Stimulated activated CD4-positive, alpha-beta T cell treated with anti-CD3 and anti-CD28 coated beads, TNF-alpha, amount 100 ng/mL, for 1 hour (primary cell): ENCODE measurements around the gene UTP18.
A peak's percentile ranks its signal among the peaks of the same experiment; 100 is the strongest.
"Not testable (repeated sequence)": the region's sequence is repeated elsewhere in the genome, so short reads cannot be mapped to it uniquely, and the experiment has no call there.

Experiments
- DNase-seq, 3 donors: peaks; one replicate each; pipeline ENCODE4 v3.0.0-alpha.2; 2020; ENCODE audit warnings: low read depth in 3 of 3, low spot score in 1 of 3

Gene UTP18

DNA sequence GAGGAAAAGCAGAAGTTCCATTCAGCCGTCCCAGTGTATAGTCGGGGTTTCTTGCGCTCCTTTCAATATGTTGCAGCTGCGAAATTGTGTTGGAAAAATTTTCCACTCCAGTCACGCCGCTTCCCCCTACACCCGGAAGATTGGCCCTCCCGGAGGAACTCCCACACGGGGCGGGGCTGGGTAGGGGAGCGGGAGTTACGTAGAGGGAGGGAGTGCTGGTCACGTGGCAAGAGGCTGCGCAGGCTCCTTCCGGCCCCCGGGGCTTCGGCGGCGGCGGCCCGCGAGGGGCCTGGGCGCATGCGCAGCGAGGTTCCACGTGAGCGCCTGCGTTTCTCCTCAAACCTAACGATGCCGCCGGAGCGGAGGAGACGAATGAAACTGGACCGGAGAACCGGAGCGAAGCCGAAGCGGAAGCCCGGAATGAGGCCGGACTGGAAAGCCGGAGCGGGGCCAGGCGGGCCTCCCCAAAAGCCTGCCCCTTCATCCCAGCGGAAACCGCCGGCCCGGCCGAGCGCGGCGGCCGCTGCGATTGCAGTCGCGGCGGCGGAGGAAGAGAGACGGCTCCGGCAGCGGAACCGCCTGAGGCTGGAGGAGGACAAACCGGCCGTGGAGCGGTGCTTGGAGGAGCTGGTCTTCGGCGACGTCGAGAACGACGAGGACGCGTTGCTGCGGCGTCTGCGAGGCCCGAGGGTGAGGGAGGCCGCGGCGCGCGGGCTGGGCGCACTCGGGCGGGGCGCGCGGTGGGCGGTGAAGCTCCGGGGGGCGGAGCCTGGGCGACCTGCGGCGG, at the start of gene UTP18:
UTP18 (plus strand) TSS at position 310 of the 787 bp plus-strand sequence; CDS start at position 349, 39 bp downstream.
- DNase-seq, result peak; percentile 91 to 94 (median 94)

GRCh38 chr17:51214920-51215319, 45.4 kb upstream of the UTP18 start:
- DNase-seq, result no peak

GRCh38 chr17:51217946-51218345, 42.4 kb upstream of the UTP18 start:
- DNase-seq, result no peak

GRCh38 chr17:51221322-51221721, 39.0 kb upstream of the UTP18 start:
- no peak for DNase-seq

DNA sequence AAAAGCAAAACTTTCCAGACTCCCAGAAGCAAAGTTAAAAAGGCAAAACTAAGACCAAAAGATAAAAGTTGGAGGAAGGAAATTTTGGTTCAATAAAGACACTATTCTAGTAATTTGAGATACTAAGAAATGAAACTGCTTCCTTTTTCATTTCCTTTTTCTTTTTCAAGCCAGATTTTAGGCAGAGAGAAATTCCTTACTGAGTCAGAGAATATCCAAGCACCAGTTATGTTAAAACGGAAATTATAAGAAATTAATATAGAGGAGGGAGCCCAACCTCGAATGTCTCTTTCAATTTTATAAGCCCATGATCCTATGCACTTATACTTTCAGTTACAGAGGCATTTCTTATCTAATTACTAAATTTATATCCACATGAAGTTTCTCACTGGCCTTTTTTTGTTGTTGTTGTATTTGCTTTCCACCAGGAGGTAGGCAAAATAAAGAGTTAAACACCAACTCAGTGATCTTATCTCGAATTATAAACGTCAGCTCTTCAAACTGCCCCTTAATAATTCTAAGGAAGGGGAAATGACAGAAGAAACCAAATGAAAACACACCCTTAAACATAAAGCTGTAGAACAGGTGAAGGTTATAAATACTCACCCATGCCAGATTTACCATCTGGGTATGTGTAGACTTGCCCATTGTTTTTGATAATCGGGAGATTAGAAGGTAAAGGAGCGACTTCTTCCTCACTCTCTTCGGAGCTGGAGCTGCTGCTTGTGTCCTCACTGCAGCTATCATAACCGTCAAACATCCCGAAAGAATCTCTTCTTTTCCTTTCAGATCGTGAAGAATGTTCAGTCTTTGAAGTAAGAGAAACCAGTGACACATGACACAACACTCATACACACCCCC, 35.7 kb upstream of the UTP18 start:
- DNase-seq, result no peak

- DNase-seq, result not testable (repeated sequence)
Measured at GRCh38 chr17:51225523-51225922, 34.8 kb upstream of the UTP18 start.

DNA sequence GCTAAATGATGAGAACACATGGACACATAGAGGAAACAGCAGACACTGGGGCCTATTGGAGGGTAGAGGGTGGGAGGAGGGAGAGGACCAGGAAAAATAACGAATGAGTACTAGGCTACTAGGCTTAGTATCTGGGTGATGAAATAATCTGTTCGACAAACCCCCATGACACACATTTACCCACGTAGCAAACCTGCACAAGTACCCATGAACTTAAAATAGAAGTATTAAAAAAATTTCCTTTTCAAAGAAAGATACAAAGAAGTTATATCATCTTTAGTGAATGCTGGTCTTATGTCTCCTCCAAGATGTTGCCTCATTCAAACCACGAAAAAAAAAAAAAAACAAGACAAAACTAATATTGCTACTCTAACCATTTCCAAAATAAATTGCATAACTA, 32.2 kb upstream of the UTP18 start:
- DNase-seq, result no peak

DNA sequence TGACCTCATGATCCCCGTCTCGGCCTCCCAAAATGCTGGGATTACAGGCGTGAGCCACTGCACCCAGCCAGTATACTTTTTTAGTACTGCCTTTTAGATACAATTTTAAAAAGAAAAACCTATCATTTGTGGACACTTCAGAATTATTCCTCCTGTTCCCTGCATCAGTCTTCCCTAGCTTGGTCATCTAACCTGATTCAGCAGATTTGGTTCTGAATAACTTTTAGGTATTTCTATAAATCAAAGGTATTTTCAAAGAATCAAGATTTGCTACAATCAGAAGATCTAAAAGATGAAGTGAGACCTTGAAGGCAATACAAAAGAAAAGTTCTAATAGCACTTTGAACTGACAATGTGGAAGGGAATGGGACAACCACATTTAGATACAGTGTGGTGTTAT, 30.5 kb upstream of the UTP18 start:
- no peak for DNase-seq

- DNase-seq, result no peak
Measured at GRCh38 chr17:51230306-51230705, 30.0 kb upstream of the UTP18 start.

DNA sequence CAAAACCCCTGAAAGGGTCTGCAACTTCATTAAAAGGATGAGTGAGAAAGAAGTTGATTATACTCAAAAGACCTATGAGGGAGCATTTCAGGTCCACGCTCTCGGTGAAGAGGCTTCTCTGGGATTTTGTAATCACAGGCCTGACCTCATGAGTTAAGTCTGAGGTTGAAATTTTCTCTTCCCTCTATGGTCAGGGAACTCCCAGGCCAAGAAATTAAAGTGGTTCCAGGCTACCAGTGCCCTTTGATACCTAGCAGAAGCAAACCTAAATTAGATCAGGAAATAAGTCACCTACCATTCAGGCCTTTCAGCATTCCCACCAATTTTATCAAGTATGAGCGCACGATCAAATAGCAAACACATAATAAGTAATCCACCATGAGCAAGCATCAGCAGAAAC, 28.3 kb upstream of the UTP18 start:
- DNase-seq, result no peak

- no peak for DNase-seq
Measured at GRCh38 chr17:51234162-51234561, 26.2 kb upstream of the UTP18 start.

DNA sequence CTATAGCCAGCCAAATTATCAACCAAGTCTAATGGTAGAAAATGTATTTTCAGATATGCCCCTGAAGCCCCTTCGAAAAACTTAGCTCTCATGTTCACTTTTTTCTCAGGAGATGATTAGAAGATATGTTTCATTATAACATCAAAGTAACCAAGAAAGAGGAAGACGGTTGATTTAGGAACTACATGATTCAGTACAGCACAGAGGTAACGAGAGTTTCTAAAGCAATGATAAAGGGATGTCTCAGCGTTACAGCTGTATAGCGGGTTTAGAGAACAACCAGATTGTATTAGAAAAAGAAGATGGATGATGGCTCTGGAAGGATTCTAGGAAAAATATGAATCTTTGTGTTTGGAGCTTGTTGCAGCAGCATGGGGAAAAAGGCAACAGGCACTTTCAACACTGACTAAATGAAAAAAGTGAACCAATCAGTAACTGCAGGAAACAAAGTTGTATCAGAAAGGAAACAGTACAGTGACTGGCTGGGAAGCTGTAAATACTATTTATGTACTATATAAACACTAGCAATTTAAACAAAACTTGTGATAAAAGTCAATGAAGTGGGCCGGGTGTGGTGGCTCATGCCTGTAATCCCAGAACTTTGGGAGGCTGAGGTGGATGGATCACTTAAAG, 22.0 kb upstream of the UTP18 start:
- DNase-seq, result no peak

- no peak for DNase-seq
Measured at GRCh38 chr17:51240275-51240674, 20.1 kb upstream of the UTP18 start.

GRCh38 chr17:51244041-51244440, 16.3 kb upstream of the UTP18 start:
- DNase-seq, result no peak

DNA sequence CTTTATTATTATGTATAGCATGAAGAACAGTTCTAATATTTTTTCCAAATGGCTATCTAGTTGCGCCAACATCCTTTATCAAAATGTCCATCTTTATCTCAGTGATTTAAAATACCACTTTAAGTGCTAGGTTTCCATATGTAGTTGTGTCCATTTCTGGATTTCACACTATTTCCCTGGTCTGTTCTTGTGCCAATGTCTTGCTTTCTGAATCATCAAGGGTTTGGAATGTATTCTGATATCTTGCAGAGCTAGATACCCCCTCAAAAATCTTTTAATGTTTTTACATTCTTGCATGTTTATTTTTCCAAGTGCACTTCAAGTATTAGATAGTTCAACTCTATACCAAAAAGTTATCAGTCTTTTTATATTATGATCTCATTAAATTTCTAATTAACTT, 14.8 kb upstream of the UTP18 start:
- no peak for DNase-seq

GRCh38 chr17:51250314-51250840, 10.0 kb upstream of the UTP18 start:
- DNase-seq, result no peak

DNA sequence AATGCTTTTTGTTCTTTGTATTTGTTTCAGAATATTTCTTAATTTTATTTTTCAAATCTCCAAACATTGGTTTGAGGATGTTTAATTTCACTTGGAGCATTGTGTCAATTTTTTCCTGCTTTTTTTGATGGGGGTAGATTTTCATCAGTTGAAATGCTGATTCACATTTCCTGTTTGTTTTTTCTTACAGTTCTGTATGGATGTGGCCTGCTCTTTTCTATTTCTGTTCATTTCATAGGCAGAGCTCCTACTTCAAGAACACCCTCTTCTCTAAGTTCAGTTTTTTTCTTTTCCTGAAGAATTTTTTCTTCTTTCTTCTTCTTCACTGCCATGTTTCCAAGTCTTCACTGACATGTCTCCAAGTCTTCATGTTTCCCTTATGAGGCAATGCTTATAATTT, 9.3 kb upstream of the UTP18 start:
- no peak for DNase-seq

DNA sequence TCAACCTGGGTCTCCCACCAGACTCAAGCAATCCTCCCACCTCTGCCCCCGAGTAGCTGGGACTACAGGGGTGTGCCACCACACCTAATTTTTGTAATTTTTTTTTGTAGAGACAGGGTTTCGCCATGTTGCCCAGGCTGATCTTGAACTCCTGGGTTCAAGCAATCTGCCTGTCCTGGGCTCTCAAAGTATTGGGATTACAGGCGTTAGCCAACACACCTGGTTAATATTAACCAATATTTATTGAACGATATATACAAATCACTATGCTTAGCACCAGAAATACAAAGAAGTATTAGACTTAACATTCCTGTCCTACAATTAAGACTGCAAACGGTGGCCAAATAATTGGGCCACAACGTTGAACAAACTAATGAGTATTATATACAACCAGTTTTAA, 4.7 kb upstream of the UTP18 start:
- no peak for DNase-seq

- DNase-seq, result no peak
Measured at GRCh38 chr17:51256101-51256500, 4.2 kb upstream of the UTP18 start.

- DNase-seq, result no peak
Measured at GRCh38 chr17:51257150-51258081, 2.9 kb upstream of the UTP18 start.
